Osteocyte (in vitro differentiated cells): ENCODE results near the gene TM7SF2. TPM values are rescaled to one million over a fixed set of nuclear protein-coding genes. Genes with fewer than 3 reads are reported as not detected.

ENCODE experiments used
- DNase-seq: peaks from one replicate; pipeline ENCODE4 v3.0.0; 2021; ENCODE audit warnings: mixed read lengths; ENCODE audit not compliant: unreplicated experiment; ENCODE audit errors: extremely low spot score
- H3K27ac Mint-ChIP-seq: one replicate; pipeline ENCODE4 v1.8.0; 2021; ENCODE audit warnings: mild to moderate bottlenecking, mixed read lengths; ENCODE audit not compliant: unreplicated experiment
- H3K27me3 Mint-ChIP-seq: one replicate; pipeline ENCODE4 v1.8.0; 2021; ENCODE audit warnings: mixed read lengths; ENCODE audit not compliant: unreplicated experiment
- H3K36me3 Mint-ChIP-seq: one replicate; pipeline ENCODE4 v1.8.0; 2021; ENCODE audit warnings: mixed read lengths; ENCODE audit not compliant: unreplicated experiment
- H3K4me1 Mint-ChIP-seq: one replicate; pipeline ENCODE4 v1.8.0; 2021; ENCODE audit warnings: mixed read lengths; ENCODE audit not compliant: unreplicated experiment
- H3K4me3 Mint-ChIP-seq: one replicate; pipeline ENCODE4 v1.8.0; 2021; ENCODE audit warnings: mild to moderate bottlenecking, moderate library complexity, mixed read lengths; ENCODE audit not compliant: unreplicated experiment
- H3K9me3 Mint-ChIP-seq: one replicate; pipeline ENCODE4 v1.8.0; 2021; ENCODE audit warnings: mixed read lengths; ENCODE audit not compliant: unreplicated experiment
- CTCF ChIP-seq: fragments of 200-600 bp; sonication (generic); IDR thresholded peaks from 2 replicates; pipeline ENCODE4 v1.5.0; 2021; ENCODE audit warnings: antibody characterized with exemption, mild to moderate bottlenecking, moderate library complexity
- total RNA-seq: library from RNA; stranded (reverse); gene quantifications from 2 replicates; pipeline ENCODE4 v1.2.1, GENCODE V29; 2021

The TM7SF2 gene
- total RNA-seq, 1 donor from 2014 or later, result 13.6 TPM

DNA sequence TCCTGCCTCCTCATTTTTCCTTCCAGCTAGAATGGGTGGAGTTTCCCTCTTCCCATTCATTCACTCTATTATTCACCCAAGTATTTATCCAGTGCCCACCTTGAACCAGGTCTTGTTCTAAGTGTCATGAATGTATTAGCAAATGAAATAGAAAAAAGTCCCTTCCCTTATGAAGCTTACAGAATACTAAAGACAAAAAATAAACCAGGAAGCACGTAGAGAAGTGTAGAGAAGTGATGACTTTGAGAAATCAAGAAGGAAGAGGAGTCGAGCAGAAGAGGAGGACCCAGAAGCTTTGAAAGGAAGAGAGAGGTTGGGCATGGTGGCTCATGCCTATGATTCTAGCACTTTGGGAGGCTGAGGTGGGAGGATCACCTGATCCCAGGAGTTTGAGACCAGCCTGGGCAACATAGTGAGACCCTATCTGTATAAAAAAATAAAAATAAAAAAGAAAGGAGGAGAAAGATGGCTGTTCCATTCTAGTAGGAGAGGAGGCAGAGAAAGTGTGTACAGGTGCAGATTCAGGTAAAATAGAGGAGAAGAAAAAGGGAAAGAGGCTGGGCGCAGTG lies 39.7 kb downstream of the TM7SF2 start:
- Mint-ChIP-seq H3K4me3 (no peak overlapping the region), H3K36me3 (no peaks in the 10 kb centered on the region), H3K4me1 (peaks cover 16% of the 10 kb centered on the region), H3K27me3 (no peaks in the 10 kb centered on the region), H3K9me3 (no peaks in the 10 kb centered on the region), H3K27ac (peak overlapping the region; percentile 94)
- no peak for DNase-seq
- no peak for TF ChIP-seq CTCF

DNA sequence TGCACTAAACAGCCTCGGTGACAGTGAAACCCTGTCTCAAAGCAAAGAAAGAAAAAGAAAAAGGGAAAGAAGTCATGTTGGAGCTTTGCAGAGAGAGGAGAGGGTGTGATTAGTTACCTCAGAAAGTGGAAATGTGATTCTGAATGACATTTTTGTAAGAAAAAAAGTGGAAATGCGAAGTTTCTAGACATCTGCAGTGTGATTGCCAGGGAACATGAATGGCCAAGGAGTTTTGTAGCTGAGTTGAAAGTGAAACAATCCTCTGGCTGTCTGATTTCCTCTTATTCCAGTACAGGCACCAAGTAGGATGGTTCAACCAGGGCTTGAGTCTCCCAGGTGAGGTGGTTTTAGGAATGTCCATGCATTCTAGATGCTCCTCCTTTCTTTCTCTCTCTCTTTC lies 40.5 kb downstream of the TM7SF2 start:
- no peak for DNase-seq
- no peaks in the 10 kb centered on the region for H3K9me3 Mint-ChIP-seq
- no peak for TF ChIP-seq CTCF
- H3K4me1 Mint-ChIP-seq, result peaks cover 16% of the 10 kb centered on the region
- no peak overlapping the region for H3K4me3 Mint-ChIP-seq
- no peaks in the 10 kb centered on the region for H3K36me3 Mint-ChIP-seq
- no peaks in the 10 kb centered on the region for H3K27me3 Mint-ChIP-seq
- no peak overlapping the region for H3K27ac Mint-ChIP-seq

GRCh38 chr11:65156256-65156655 lies 44.6 kb downstream of the TM7SF2 start:
- Mint-ChIP-seq H3K27ac (no peak overlapping the region), H3K9me3 (no peaks in the 10 kb centered on the region), H3K4me3 (no peak overlapping the region), H3K27me3 (peaks cover 9% of the 10 kb centered on the region), H3K4me1 (no peaks in the 10 kb centered on the region), H3K36me3 (no peaks in the 10 kb centered on the region)
- TF ChIP-seq CTCF, result no peak
- DNase-seq, result no peak

DNA sequence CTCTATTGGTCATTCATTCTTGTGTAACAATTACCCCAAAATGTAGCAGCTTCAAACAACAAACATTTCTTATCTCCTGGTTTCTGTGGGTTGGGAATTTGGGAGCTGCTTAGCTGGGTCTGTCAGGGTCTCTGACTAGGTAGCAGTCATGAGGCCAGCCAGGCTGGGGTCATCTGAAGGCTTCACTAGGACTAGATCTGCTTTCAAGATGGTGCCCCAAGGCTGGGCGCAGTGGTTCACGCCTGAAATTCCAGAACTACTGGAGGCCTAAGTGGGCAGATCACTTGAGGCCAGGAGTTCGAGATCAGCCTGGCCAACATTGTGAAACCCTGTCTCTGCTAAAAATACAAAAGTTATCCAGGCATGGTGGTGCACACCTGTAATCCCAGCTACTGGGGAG lies 45.3 kb downstream of the TM7SF2 start:
- no peak for TF ChIP-seq CTCF
- Mint-ChIP-seq H3K4me3 (no peak overlapping the region), H3K4me1 (no peaks in the 10 kb centered on the region), H3K36me3 (no peaks in the 10 kb centered on the region), H3K27ac (no peak overlapping the region), H3K27me3 (peaks cover 9% of the 10 kb centered on the region), H3K9me3 (no peaks in the 10 kb centered on the region)
- DNase-seq, result no peak

GRCh38 chr11:65157336-65157735 lies 45.7 kb downstream of the TM7SF2 start:
- H3K4me3 Mint-ChIP-seq, result no peak overlapping the region
- TF ChIP-seq CTCF, result no peak
- H3K4me1 Mint-ChIP-seq, result no peaks in the 10 kb centered on the region
- DNase-seq, result no peak
- no peaks in the 10 kb centered on the region for H3K36me3 Mint-ChIP-seq
- no peaks in the 10 kb centered on the region for H3K9me3 Mint-ChIP-seq
- H3K27me3 Mint-ChIP-seq, result peaks cover 9% of the 10 kb centered on the region
- no peak overlapping the region for H3K27ac Mint-ChIP-seq
